Endothelial cell of umbilical vein (primary cell): ENCODE measurements around the gene FBXO7. TPM values are rescaled to one million over a fixed set of nuclear protein-coding genes. Genes with fewer than 3 reads are reported as not detected.

Experiments
- BruUV-seq: library from RNA; stranded (reverse); fragments of 400-500 nt; replicated peaks from 2 replicates; lab custom pipeline; 2021; lab: Mats Ljungman, UMichigan
- CTCF ChIA-PET: fragments of 300-600, 350-600 bp; sonication (Branson Sonifier 250); formaldehyde crosslinking; loops from one replicate; lab custom pipeline; 2021; ENCODE audit warnings: antibody characterized with exemption, inconsistent platforms; lab: Charles Lee
- POLR2A ChIA-PET: fragments of 300-600, 350-600 bp; sonication (Branson Sonifier 250); formaldehyde crosslinking; loops from one replicate; lab custom pipeline; 2021; ENCODE audit warnings: antibody characterized with exemption, inconsistent platforms; lab: Charles Lee
- DNase-seq: peaks from one replicate; pipeline ENCODE4 v3.0.0-alpha.2; 2011; ENCODE audit warnings: low read depth, low spot score
- FAIRE-seq: peaks from 2 replicates; lab custom pipeline; 2011; peaks lifted over from hg19 to GRCh38; lab: Jason Lieb, UNC
- H2AFZ ChIP-seq: 2 replicates; pipeline ENCODE4 v1.6.0; 2012; ENCODE audit warnings: low read depth, low read length, control low read depth, inconsistent platforms
- H3K27ac ChIP-seq: 2 replicates; pipeline ENCODE4 v1.5.1; 2011; ENCODE audit warnings: low read depth, mild to moderate bottlenecking, control low read depth, low read length, moderate library complexity; ENCODE audit not compliant: insufficient read depth
- H3K27me3 ChIP-seq, 2 experiments: 2 replicates each; pipeline versions ENCODE4 v1.6.0 to v1.6.1; 2011; ENCODE audit warnings: low read length in 2 of 2, mixed read lengths in 1 of 2; ENCODE audit not compliant: control insufficient read depth in 2 of 2, insufficient read depth in 2 of 2
- H3K36me3 ChIP-seq, 2 experiments: 2 replicates in 1 of 2; 3 replicates in 1 of 2; pipeline ENCODE4 v1.5.1; 2011; ENCODE audit warnings: low read length in 2 of 2, mild to moderate bottlenecking in 1 of 2, moderate library complexity in 1 of 2; ENCODE audit not compliant: control insufficient read depth in 2 of 2, insufficient read depth in 2 of 2; ENCODE audit errors: extremely low read depth in 1 of 2
- H3K4me1 ChIP-seq: 3 replicates; pipeline ENCODE4 v1.5.1; 2011; ENCODE audit warnings: mild to moderate bottlenecking, low read length; ENCODE audit not compliant: control insufficient read depth, insufficient read depth; ENCODE audit errors: extremely low read depth
- H3K4me2 ChIP-seq: 2 replicates; pipeline ENCODE4 v1.6.1; 2011; ENCODE audit warnings: low read length, control low read depth, mixed read lengths; ENCODE audit not compliant: insufficient read depth
- H3K4me3 ChIP-seq, 3 experiments: fragments of 200-600 bp in 1 of 3; sonication (generic), shearing (Covaris generic) in 1 of 3; replicated peaks in 1 of 3; 2 replicates each; pipeline ENCODE4 v1.5.1; 2011 to 2016; ENCODE audit warnings: control low read depth in 3 of 3, low read length in 3 of 3, mild to moderate bottlenecking in 2 of 3, inconsistent platforms in 1 of 3, low read depth in 1 of 3, moderate library complexity in 1 of 3; ENCODE audit not compliant: insufficient read depth in 1 of 3
- H3K79me2 ChIP-seq: 2 replicates; pipeline ENCODE4 v1.6.0; 2012; ENCODE audit warnings: low read length, inconsistent platforms; ENCODE audit not compliant: control insufficient read depth, insufficient read depth
- H3K9ac ChIP-seq: replicated peaks from 2 replicates; pipeline ENCODE3; 2011; ENCODE audit warnings: low read length, control low read depth; ENCODE audit not compliant: insufficient read depth; ENCODE audit errors: extremely low read depth
- H3K9me1 ChIP-seq: replicated peaks from 3 replicates; pipeline ENCODE4 v1.6.0; 2011; ENCODE audit warnings: mild to moderate bottlenecking, low read length; ENCODE audit not compliant: control insufficient read depth, insufficient read depth; ENCODE audit errors: extremely low read depth
- H3K9me3 ChIP-seq: replicated peaks from 2 replicates; pipeline ENCODE4 v1.5.1; 2012; ENCODE audit warnings: low read length, inconsistent platforms; ENCODE audit not compliant: control insufficient read depth, insufficient read depth
- H4K20me1 ChIP-seq: replicated peaks from 2 replicates; pipeline ENCODE3; 2011; ENCODE audit warnings: mild to moderate bottlenecking, low read length; ENCODE audit not compliant: control insufficient read depth, insufficient read depth; ENCODE audit errors: extremely low read depth
- EZH2 ChIP-seq: IDR thresholded peaks from 2 replicates; pipeline ENCODE4 v1.6.1; 2012; ENCODE audit warnings: borderline replicate concordance, low read depth, mild to moderate bottlenecking, moderate library complexity, low read length, inconsistent platforms; ENCODE audit not compliant: severe bottlenecking
- FOS ChIP-seq: IDR thresholded peaks from 2 replicates; pipeline ENCODE4 v1.6.1; 2011; ENCODE audit warnings: mild to moderate bottlenecking, low read length, moderate library complexity, borderline replicate concordance; ENCODE audit not compliant: insufficient read depth
- GATA2 ChIP-seq: IDR thresholded peaks from 2 replicates; pipeline ENCODE4 v1.7.0; 2011; ENCODE audit warnings: low read depth, mild to moderate bottlenecking, moderate library complexity, mixed read lengths, low read length; ENCODE audit not compliant: insufficient read length, insufficient read depth
- JUN ChIP-seq: IDR thresholded peaks from 2 replicates; pipeline ENCODE4 v1.6.1; 2011; ENCODE audit warnings: borderline replicate concordance, low read depth; ENCODE audit not compliant: insufficient read length, insufficient read depth
- MYC ChIP-seq: IDR thresholded peaks from one replicate; pipeline ENCODE4 v1.6.1; 2011; ENCODE audit warnings: mild to moderate bottlenecking, low read depth, low read length
- POLR2A ChIP-seq: IDR thresholded peaks from 2 replicates; pipeline ENCODE4 v1.6.1; 2012; ENCODE audit warnings: low read depth, mild to moderate bottlenecking, control low read depth, low read length
- POLR2AphosphoS5 ChIP-seq: IDR thresholded peaks from 2 replicates; pipeline ENCODE4 v1.6.1; 2012; ENCODE audit warnings: low read depth, mild to moderate bottlenecking, control low read depth, low read length, moderate library complexity; ENCODE audit not compliant: insufficient read depth
- dilution Hi-C: fragments of 300-500 bp; cut with MboI; formaldehyde crosslinking; loops from one replicate; pipeline ENCODE4 v1.15.0; 2019; ENCODE audit warnings: low sequenced_read_pairs; ENCODE audit not compliant: extremely low pct_ligation_motif_present
- intact Hi-C: fragments of 100-400 bp; cut with micrococcal nuclease; formaldehyde crosslinking; loops from one replicate; pipeline ENCODE4 v1.10.0; 2022
- polyA plus RNA-seq, 4 experiments: library from polyadenylated mRNA; depleted of rRNA in 3 of 4; stranded (reverse) in 3 of 4; unstranded in 1 of 4; fragments of >200 nt; gene quantifications; 2 replicates each; pipeline versions ENCODE4 v1.2.1 to v1.2.3, GENCODE V29; 2011 to 2012; ENCODE audit warnings: missing spikeins in 1 of 4
- total RNA-seq: library from RNA; stranded (reverse); gene quantifications from 2 replicates; pipeline ENCODE4 v1.2.3, GENCODE V29; 2021
- TF ChIP-seq, protein P1 (sequence below), 2 donors: IDR thresholded peaks; 1 replicate in 1 of 2; 2 replicates in 1 of 2; pipeline ENCODE4 v1.5.1; 2011; ENCODE audit warnings: low read length in 2 of 2, mild to moderate bottlenecking in 2 of 2, moderate library complexity in 2 of 2, control low read depth in 1 of 2, inconsistent platforms in 1 of 2, low read depth in 1 of 2; ENCODE audit not compliant: insufficient read depth in 1 of 2; ENCODE audit errors: extremely low read depth in 1 of 2
- TF ChIP-seq, protein P2 (sequence below): IDR thresholded peaks from 2 replicates; pipeline ENCODE4 v1.6.1; 2011; ENCODE audit not compliant: insufficient read depth, insufficient read length

The FBXO7 gene
- total and polyA plus RNA-seq, 2 donors (not counting 3 experiments of a cell fraction or from before 2014, with no cell fraction given) = 81.1 to 112 TPM

DNA sequence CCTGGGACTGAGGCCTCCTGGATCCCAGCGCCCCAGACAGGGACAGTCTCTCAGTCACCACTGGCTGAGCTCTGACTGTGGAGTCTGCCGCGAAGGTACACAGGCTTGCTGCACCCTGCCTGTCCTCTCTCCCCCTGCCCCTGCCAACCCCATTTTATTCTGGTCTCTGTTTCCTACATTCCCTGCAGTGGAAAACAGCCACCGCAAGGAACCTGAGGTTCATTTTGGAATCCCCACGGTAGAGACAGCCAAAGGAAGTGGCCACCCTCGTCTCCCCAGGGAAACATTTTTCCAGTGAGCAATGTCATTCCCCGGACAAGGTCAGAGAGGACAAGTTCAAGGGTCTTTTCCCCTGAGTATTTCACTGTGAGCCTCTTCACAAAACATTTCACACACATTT, 56.6 kb downstream of the FBXO7 start:
- dilution Hi-C loops = no loop called here
- no peak overlapping the region for H2AFZ ChIP-seq
- H3K27me3 ChIP-seq = no peaks in the 10 kb centered on the region
- H3K9ac ChIP-seq = no peak overlapping the region
- TF ChIP-seq POLR2A = no peak
- no peak for TF ChIP-seq JUN
- TF ChIP-seq EZH2 = no peak
- TF ChIP-seq POLR2AphosphoS5 = no peak
- TF ChIP-seq FOS = no peak
- TF ChIP-seq, protein P1, sequence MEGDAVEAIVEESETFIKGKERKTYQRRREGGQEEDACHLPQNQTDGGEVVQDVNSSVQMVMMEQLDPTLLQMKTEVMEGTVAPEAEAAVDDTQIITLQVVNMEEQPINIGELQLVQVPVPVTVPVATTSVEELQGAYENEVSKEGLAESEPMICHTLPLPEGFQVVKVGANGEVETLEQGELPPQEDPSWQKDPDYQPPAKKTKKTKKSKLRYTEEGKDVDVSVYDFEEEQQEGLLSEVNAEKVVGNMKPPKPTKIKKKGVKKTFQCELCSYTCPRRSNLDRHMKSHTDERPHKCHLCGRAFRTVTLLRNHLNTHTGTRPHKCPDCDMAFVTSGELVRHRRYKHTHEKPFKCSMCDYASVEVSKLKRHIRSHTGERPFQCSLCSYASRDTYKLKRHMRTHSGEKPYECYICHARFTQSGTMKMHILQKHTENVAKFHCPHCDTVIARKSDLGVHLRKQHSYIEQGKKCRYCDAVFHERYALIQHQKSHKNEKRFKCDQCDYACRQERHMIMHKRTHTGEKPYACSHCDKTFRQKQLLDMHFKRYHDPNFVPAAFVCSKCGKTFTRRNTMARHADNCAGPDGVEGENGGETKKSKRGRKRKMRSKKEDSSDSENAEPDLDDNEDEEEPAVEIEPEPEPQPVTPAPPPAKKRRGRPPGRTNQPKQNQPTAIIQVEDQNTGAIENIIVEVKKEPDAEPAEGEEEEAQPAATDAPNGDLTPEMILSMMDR (IDR thresholded peaks at IDR 0.05; ENCODE audit: extremely low read depth in 1 of 2, insufficient read depth in 1 of 2, low read depth in 1 of 2, low read length in 2 of 2) = no peak
- no peak for TF ChIP-seq MYC
- TF ChIP-seq, protein P2, sequence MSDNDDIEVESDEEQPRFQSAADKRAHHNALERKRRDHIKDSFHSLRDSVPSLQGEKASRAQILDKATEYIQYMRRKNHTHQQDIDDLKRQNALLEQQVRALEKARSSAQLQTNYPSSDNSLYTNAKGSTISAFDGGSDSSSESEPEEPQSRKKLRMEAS = no peak
- no peak for TF ChIP-seq GATA2
- no peak overlapping the region for H3K4me3 ChIP-seq
- no peaks in the 10 kb centered on the region for H3K9me3 ChIP-seq
- BruUV-seq = no TSS peak
- no peaks in the 10 kb centered on the region for H3K79me2 ChIP-seq
- H4K20me1 ChIP-seq = no peaks in the 10 kb centered on the region
- POLR2A ChIA-PET = no interaction called here
- H3K27ac ChIP-seq = no peak overlapping the region
- H3K36me3 ChIP-seq = no peaks in the 10 kb centered on the region
- CTCF ChIA-PET = interaction anchor here (0.7 to 3.9 kb wide), 3 partner anchors 12 to 265 kb away, joined by 3 to 37 read pairs (median 6); no protein-coding TSS in a partner anchor
- H3K4me1 ChIP-seq = peaks cover 3% of the 10 kb centered on the region
- DNase-seq (no peak), FAIRE-seq (no peak)
- intact Hi-C loops = no loop called here
- H3K9me1 ChIP-seq = no peaks in the 10 kb centered on the region
- no peak overlapping the region for H3K4me2 ChIP-seq
